Tibial artery (tissue), 4 donors: ENCODE results near the gene PTPRU.

Source experiments
- DNase-seq, 2 donors: peaks; one replicate each; pipeline ENCODE4 v3.0.0-alpha.2; 2019
- H3K27ac ChIP-seq, 2 donors: fragments of 200-600 bp; sonication (generic) in 1 of 2; 1 replicate in 1 of 2; 2 replicates in 1 of 2; pipeline ENCODE4 v1.5.1; 2018 to 2019; ENCODE audit warnings: mild to moderate bottlenecking in 1 of 2
- H3K27me3 ChIP-seq, 2 donors: fragments of 200-600 bp; sonication (generic) in 1 of 2; one replicate each; pipeline versions ENCODE4 v1.5.1 to v1.6.0; 2016 to 2019
- H3K36me3 ChIP-seq, 3 donors: fragments of 200-600 bp; sonication (generic) in 2 of 3; one replicate each; pipeline ENCODE4 v1.5.1; 2016 to 2019; ENCODE audit warnings: mild to moderate bottlenecking in 2 of 3
- H3K4me1 ChIP-seq, 4 donors: fragments of 200-600 bp; sonication (generic) in 2 of 4; 1 replicate in 3 of 4; 2 replicates in 1 of 4; pipeline ENCODE4 v1.5.1; 2016 to 2019
- H3K4me3 ChIP-seq, 2 donors: fragments of 200-600 bp; sonication (generic) in 1 of 2; 1 replicate in 1 of 2; 2 replicates in 1 of 2; pipeline ENCODE4 v1.5.1; 2018 to 2019; ENCODE audit warnings: mild to moderate bottlenecking in 2 of 2
- H3K9me3 ChIP-seq, 3 donors: fragments of 200-600 bp; sonication (generic) in 1 of 3; one replicate each; pipeline ENCODE4 v1.5.1; 2016 to 2019
- intact Hi-C: fragments of 100-400 bp; cut with DNase I; formaldehyde crosslinking; loops from one replicate; pipeline ENCODE4 v1.15.0; 2023; ENCODE audit warnings: low total_unique reads
- TF ChIP-seq, protein P1 (sequence below), 2 experiments: fragments of 200-600 bp in 1 of 2; fragments of 450-650 bp in 1 of 2; IDR thresholded peaks; one replicate each; pipeline ENCODE4 v1.5.1; 2017 to 2019; ENCODE audit warnings: antibody characterized with exemption in 2 of 2, mild to moderate bottlenecking in 1 of 2, moderate library complexity in 1 of 2

Gene PTPRU

GRCh38 chr1:29324771-29325351 is 88.5 kb downstream of the PTPRU start:
- intact Hi-C loops, result no loop called here
- TF ChIP-seq, protein P1, sequence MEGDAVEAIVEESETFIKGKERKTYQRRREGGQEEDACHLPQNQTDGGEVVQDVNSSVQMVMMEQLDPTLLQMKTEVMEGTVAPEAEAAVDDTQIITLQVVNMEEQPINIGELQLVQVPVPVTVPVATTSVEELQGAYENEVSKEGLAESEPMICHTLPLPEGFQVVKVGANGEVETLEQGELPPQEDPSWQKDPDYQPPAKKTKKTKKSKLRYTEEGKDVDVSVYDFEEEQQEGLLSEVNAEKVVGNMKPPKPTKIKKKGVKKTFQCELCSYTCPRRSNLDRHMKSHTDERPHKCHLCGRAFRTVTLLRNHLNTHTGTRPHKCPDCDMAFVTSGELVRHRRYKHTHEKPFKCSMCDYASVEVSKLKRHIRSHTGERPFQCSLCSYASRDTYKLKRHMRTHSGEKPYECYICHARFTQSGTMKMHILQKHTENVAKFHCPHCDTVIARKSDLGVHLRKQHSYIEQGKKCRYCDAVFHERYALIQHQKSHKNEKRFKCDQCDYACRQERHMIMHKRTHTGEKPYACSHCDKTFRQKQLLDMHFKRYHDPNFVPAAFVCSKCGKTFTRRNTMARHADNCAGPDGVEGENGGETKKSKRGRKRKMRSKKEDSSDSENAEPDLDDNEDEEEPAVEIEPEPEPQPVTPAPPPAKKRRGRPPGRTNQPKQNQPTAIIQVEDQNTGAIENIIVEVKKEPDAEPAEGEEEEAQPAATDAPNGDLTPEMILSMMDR (IDR thresholded peaks at IDR 0.05), result no peak
- H3K4me3 ChIP-seq, result no peak overlapping the region
- no peaks in the 10 kb centered on the region for H3K27me3 ChIP-seq
- H3K36me3 ChIP-seq, result peaks cover 5 to 81% (median 40%) of the 10 kb centered on the region in 3 donors
- DNase-seq, result peak in 1 of 2 donors; percentile 51
- H3K27ac ChIP-seq, result no peak overlapping the region
- no peaks in the 10 kb centered on the region for H3K4me1 ChIP-seq
- no peaks in the 10 kb centered on the region for H3K9me3 ChIP-seq

- Histone ChIP-seq H3K4me1 (no peaks in the 10 kb centered on the region), H3K4me3 (no peak overlapping the region), H3K27ac (no peak overlapping the region), H3K36me3 (peaks cover 0 to 73% (median 33%) of the 10 kb centered on the region in 3 donors), H3K27me3 (no peaks in the 10 kb centered on the region), H3K9me3 (no peaks in the 10 kb centered on the region)
- TF ChIP-seq, protein P1 (IDR thresholded peaks at IDR 0.05), result no peak
- intact Hi-C loops, result no loop called here
- DNase-seq, result no peak
Observed at GRCh38 chr1:29325675-29326074, 89.4 kb downstream of the PTPRU start.

DNA sequence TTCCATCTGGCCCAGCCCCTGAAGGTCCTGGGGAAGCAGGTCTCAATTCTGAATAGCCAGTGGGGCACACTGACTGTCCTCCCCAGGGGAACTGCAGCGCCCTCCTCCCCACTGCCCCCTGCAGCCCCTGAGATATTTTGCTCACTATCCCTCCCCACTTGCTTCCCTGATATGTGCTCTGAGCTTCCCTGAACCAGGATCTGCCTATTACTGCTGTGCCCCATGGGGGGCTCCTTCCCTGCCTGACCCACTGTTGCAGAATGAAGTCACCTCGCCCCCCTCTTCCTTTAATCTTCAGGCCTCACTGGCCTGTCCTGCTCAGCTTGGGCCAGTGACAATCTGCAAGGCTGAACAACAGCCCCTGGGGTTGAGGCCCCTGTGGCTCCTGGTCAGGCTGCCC is 89.8 kb downstream of the PTPRU start:
- intact Hi-C loops, result no loop called here
- Histone ChIP-seq H3K9me3 (no peaks in the 10 kb centered on the region), H3K27ac (no peak overlapping the region), H3K4me1 (no peaks in the 10 kb centered on the region), H3K36me3 (peaks cover 0 to 68% (median 31%) of the 10 kb centered on the region in 3 donors), H3K27me3 (no peaks in the 10 kb centered on the region), H3K4me3 (no peak overlapping the region)
- no peak for DNase-seq
- TF ChIP-seq, protein P1 (IDR thresholded peaks at IDR 0.05), result no peak

GRCh38 chr1:29327223-29327935 is 91.1 kb downstream of the PTPRU start:
- TF ChIP-seq, protein P1 (IDR thresholded peaks at IDR 0.05), result no peak
- no peaks in the 10 kb centered on the region for H3K27me3 ChIP-seq
- H3K27ac ChIP-seq, result no peak overlapping the region
- H3K36me3 ChIP-seq, result peaks cover 0 to 56% (median 21%) of the 10 kb centered on the region in 3 donors
- intact Hi-C loops, result no loop called here
- no peak for DNase-seq
- no peak overlapping the region for H3K4me3 ChIP-seq
- H3K9me3 ChIP-seq, result no peaks in the 10 kb centered on the region
- H3K4me1 ChIP-seq, result no peaks in the 10 kb centered on the region

- DNase-seq, result no peak
- Histone ChIP-seq H3K36me3 (peaks cover 0 to 39% (median 21%) of the 10 kb centered on the region in 3 donors), H3K4me1 (no peaks in the 10 kb centered on the region), H3K27ac (no peak overlapping the region), H3K27me3 (no peaks in the 10 kb centered on the region), H3K4me3 (no peak overlapping the region), H3K9me3 (no peaks in the 10 kb centered on the region)
- intact Hi-C loops, result no loop called here
- TF ChIP-seq, protein P1 (IDR thresholded peaks at IDR 0.05), result no peak
Observed at GRCh38 chr1:29329022-29329775, 92.9 kb downstream of the PTPRU start.
